A673 (cell line): ENCODE measurements around the gene IGF2BP1. TPM values are rescaled to one million over a fixed set of nuclear protein-coding genes. Genes with fewer than 3 reads are reported as not detected.

Experiments
- BruUV-seq: library from RNA; stranded (reverse); fragments of 400-500 nt; replicated peaks from 2 replicates; lab custom pipeline; 2021; lab: Mats Ljungman, UMichigan
- CTCF ChIA-PET: fragments of 300-600 bp; sonication (Branson Sonifier 250); formaldehyde crosslinking; loops from one replicate; lab custom pipeline; 2022; ENCODE audit warnings: antibody characterized with exemption; lab: Charles Lee
- POLR2A ChIA-PET: fragments of 300-600 bp; sonication (Branson Sonifier 250); formaldehyde crosslinking; loops from one replicate; lab custom pipeline; 2022; ENCODE audit warnings: antibody characterized with exemption; ENCODE audit not compliant: low non-redundant PET; lab: Charles Lee
- DNase-seq: peaks from one replicate; pipeline ENCODE4 v3.0.0-alpha.2; 2015; ENCODE audit warnings: low spot score
- H3K27ac ChIP-seq: fragments of 200-600 bp; sonication (generic); 2 replicates; pipeline ENCODE4 v1.5.1; 2016; ENCODE audit warnings: mixed run types, low read depth, mild to moderate bottlenecking, mixed read lengths, antibody characterized with exemption, low read length; ENCODE audit not compliant: poor library complexity, severe bottlenecking
- H3K27me3 ChIP-seq: fragments of 200-600 bp; sonication (generic); replicated peaks from 2 replicates; pipeline ENCODE4 v1.6.1; 2017; ENCODE audit warnings: mixed run types, low read depth, mild to moderate bottlenecking, mixed read lengths, antibody characterized with exemption, low read length; ENCODE audit not compliant: insufficient read depth, poor library complexity
- H3K36me3 ChIP-seq: fragments of 200-600 bp; sonication (generic); 2 replicates; pipeline ENCODE4 v1.6.1; 2016; ENCODE audit warnings: mixed run types, mild to moderate bottlenecking, mixed read lengths, antibody characterized with exemption, low read length; ENCODE audit not compliant: insufficient read depth, poor library complexity, severe bottlenecking
- H3K4me1 ChIP-seq: fragments of 200-600 bp; sonication (generic); 2 replicates; pipeline ENCODE4 v1.6.1; 2017; ENCODE audit warnings: mixed run types, mild to moderate bottlenecking, mixed read lengths, antibody characterized with exemption, low read length; ENCODE audit not compliant: insufficient read depth, poor library complexity, severe bottlenecking
- H3K4me3 ChIP-seq: fragments of 200-600 bp; sonication (generic); 2 replicates; pipeline ENCODE4 v1.5.1; 2016; ENCODE audit warnings: low read depth, mixed run types, mild to moderate bottlenecking, mixed read lengths, low read length; ENCODE audit not compliant: poor library complexity, severe bottlenecking
- H3K9me3 ChIP-seq: fragments of 200-600 bp; sonication (generic); 2 replicates; pipeline ENCODE4 v1.6.1; 2016; ENCODE audit warnings: mixed run types, low read depth, mild to moderate bottlenecking, mixed read lengths, antibody characterized with exemption, low read length; ENCODE audit not compliant: poor library complexity, severe bottlenecking
- CTCF ChIP-seq: fragments of 300-800, 200-600 bp; sonication (generic); conservative IDR thresholded peaks from 2 replicates; pipeline ENCODE4 v1.5.1; 2017; ENCODE audit warnings: low read depth, mild to moderate bottlenecking, antibody characterized with exemption, low read length, moderate library complexity, mixed read lengths
- EZH2 ChIP-seq: fragments of 200-600 bp; sonication (generic); IDR thresholded peaks from 2 replicates; pipeline ENCODE4 v1.6.1; 2017; ENCODE audit warnings: borderline replicate concordance, low read depth, mild to moderate bottlenecking, mixed read lengths, antibody characterized with exemption, low read length; ENCODE audit not compliant: poor library complexity, severe bottlenecking
- intact Hi-C: fragments of 100-400 bp; cut with micrococcal nuclease; formaldehyde crosslinking; loops from one replicate; pipeline ENCODE4 v1.10.0; 2022; ENCODE audit not compliant: unreplicated experiment
- total RNA-seq: library from RNA; stranded (reverse); gene quantifications from 2 replicates; pipeline ENCODE4 v1.2.3, GENCODE V29; 2021

Gene IGF2BP1
- total RNA-seq, 1 experiment from 2014 or later = 517 TPM

DNA sequence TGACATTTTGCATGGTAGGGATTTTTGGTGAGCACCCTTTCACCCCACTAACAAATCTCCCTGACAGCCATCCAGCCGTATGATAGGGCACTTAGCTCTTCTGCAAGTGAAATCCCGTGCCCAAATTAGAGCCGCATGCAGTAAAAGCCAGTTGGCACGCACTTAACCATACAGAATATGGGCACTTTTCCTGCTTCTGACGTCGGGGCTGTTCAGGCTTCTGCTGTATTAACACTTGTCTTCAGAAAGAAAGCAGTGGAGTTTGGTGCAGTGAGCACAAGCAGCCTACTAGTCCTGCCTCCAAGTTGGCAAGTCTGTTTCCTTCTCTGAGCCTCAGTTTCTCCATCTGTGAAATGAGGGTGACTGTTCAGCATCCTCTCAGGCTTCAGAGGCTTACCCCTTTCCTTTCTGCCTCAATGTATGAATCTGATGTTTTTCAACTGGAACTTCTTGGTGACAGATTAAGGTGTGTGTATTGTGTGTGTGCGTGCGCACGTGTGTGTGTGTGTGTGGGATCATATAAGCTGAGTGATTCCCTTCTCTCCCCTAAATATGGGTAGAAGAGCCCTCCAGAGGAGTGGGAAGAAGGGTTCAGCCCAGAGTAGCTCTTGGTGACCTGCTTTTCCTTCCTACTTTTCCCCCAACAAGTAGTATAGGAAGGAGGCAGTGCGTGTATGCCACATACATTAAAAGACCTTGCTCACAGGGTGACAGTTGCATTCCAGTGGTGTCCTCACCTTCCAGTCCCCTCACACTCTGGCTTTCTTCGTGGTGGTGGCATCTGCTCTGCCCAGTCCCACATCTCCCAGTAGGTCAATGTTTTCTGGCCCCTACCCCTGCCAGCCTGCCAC is 19.0 kb downstream of the IGF2BP1 start:
- Histone ChIP-seq H3K36me3 (peaks cover 43% of the 10 kb centered on the region), H3K9me3 (no peaks in the 10 kb centered on the region), H3K27me3 (no peaks in the 10 kb centered on the region), H3K4me3 (peak overlapping the region; percentile 41), H3K27ac (peak overlapping the region; percentile 84), H3K4me1 (peaks cover 92% of the 10 kb centered on the region)
- ChIA-PET CTCF (interaction anchor here (0.5 to 3.1 kb wide), 4 partner anchors 15 to 1213 kb away, joined by 3 to 15 read pairs (median 7); no protein-coding TSS in a partner anchor), POLR2A (interaction anchor here (0.7 kb wide), 1 partner anchor 151 kb away, joined by 3 read pairs; no protein-coding TSS in a partner anchor)
- BruUV-seq = no TSS peak
- intact Hi-C loops = loop anchor here (10.0 kb wide), 1 partner anchor 301 kb away; no protein-coding TSS in a partner anchor
- peak; percentile 71 for DNase-seq
- TF ChIP-seq EZH2 (no peak), CTCF (no peak)

DNA sequence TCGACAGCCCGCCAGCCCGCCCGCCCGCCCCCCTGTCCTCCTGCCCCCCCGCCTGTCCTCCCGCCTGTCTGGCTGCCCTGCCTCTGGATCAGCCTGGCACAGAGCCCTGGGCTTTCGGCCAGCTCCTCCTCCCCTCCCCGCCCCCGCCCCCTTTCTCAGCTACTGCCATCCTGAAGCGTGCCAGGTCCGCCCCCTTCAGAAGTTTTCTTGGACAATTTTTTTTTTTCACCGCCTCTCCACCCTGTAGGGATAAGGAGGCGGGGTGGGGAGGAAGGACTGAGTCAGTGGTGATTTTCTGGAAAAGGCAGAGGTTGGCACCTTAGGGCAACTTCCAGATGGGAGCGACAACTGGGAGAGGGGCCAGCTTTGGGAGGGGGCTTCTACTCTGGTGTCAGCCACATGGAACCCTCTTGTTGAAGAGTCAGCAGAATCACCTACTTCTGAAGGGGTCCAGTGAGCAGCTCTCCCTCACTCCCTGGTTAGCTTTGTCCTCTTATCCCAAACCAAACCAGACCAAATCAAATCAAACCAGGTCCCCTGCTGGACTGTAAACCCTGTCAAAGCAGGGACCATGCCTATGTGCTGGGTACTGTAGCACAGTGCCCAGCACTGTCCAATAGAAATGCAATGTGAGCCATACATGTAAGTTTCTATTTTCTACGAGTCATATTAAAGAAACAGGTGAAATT is 19.7 kb downstream of the IGF2BP1 start:
- TF ChIP-seq CTCF (no peak), EZH2 (no peak)
- DNase-seq = peak; percentile 97
- intact Hi-C loops = loop anchor here (10.0 kb wide), 1 partner anchor 302 kb away; no protein-coding TSS in a partner anchor
- BruUV-seq = no TSS peak
- Histone ChIP-seq H3K4me1 (peaks cover 92% of the 10 kb centered on the region), H3K4me3 (peak overlapping the region; percentile 13), H3K36me3 (peaks cover 39% of the 10 kb centered on the region), H3K27me3 (no peaks in the 10 kb centered on the region), H3K9me3 (no peaks in the 10 kb centered on the region), H3K27ac (peak overlapping the region; percentile 34)
- CTCF ChIA-PET = interaction anchor here (0.5 to 3.1 kb wide), 3 partner anchors 15 to 1212 kb away, joined by 4 to 15 read pairs (median 10); no protein-coding TSS in a partner anchor
- POLR2A ChIA-PET = interaction anchor here (0.7 to 0.9 kb wide), 2 partner anchors 19 to 150 kb away, joined by 3 to 16 read pairs; partner anchors contain the start of gene IGF2BP1

GRCh38 chr17:49018116-49018612 is 21.0 kb downstream of the IGF2BP1 start:
- Histone ChIP-seq H3K9me3 (no peaks in the 10 kb centered on the region), H3K4me3 (no peak overlapping the region), H3K27me3 (no peaks in the 10 kb centered on the region), H3K27ac (peak overlapping the region; percentile 44), H3K36me3 (peaks cover 42% of the 10 kb centered on the region), H3K4me1 (peaks cover 92% of the 10 kb centered on the region)
- intact Hi-C loops = loop anchor here (10.0 kb wide), 1 partner anchor 303 kb away; no protein-coding TSS in a partner anchor
- ChIA-PET CTCF (no interaction called here), POLR2A (no interaction called here)
- DNase-seq = no peak
- TF ChIP-seq EZH2 = no peak
- TF ChIP-seq CTCF = no peak
- no TSS peak for BruUV-seq
